HUES64 (cell line): ENCODE data around the gene GOLGA6D.
"Not testable (repeated sequence)": the region's sequence is repeated elsewhere in the genome, so short reads cannot be mapped to it uniquely, and the experiment has no call there.

Experiments
- H3K27ac ChIP-seq: 2 replicates; pipeline ENCODE4 v1.7.0; 2013; ENCODE audit warnings: low read depth, low read length, inconsistent platforms
- H3K27me3 ChIP-seq: 2 replicates; pipeline ENCODE4 v1.6.1; 2013; ENCODE audit warnings: mild to moderate bottlenecking, low read length; ENCODE audit not compliant: insufficient read depth
- H3K36me3 ChIP-seq: 2 replicates; pipeline ENCODE4 v1.6.1; 2013; ENCODE audit warnings: mild to moderate bottlenecking, low read length; ENCODE audit not compliant: insufficient read depth
- H3K4me1 ChIP-seq: 2 replicates; pipeline ENCODE4 v1.6.1; 2013; ENCODE audit warnings: mild to moderate bottlenecking, low read length, moderate library complexity; ENCODE audit not compliant: insufficient read depth
- H3K4me3 ChIP-seq: 2 replicates; pipeline ENCODE4 v1.5.1; 2013; ENCODE audit warnings: mild to moderate bottlenecking, low read length, moderate library complexity
- H3K9ac ChIP-seq: 2 replicates; pipeline ENCODE4 v1.6.1; 2013; ENCODE audit warnings: mild to moderate bottlenecking, low read depth, low read length
- H3K9me3 ChIP-seq: 2 replicates; pipeline ENCODE4 v1.6.1; 2013; ENCODE audit warnings: low read depth, low read length; ENCODE audit not compliant: insufficient read depth
- WGBS: fragments of 150-250, 120-280 bp; methylation state at CpG from one replicate; pipeline ENCODE4 v1.1.7; 2013; ENCODE audit warnings: missing lambda C conversion rate; 5-methylcytosine and 5-hydroxymethylcytosine counted together

The GOLGA6D gene

GRCh38 chr15:75314552-75315290 lies 32.1 kb downstream of the GOLGA6D start:
- WGBS, result 87% methylated on average over 5 of the region's 5 CpGs
- no peak overlapping the region for H3K4me3 ChIP-seq
- H3K36me3 ChIP-seq, result no peaks in the 10 kb centered on the region
- no peaks in the 10 kb centered on the region for H3K9me3 ChIP-seq
- H3K27me3 ChIP-seq, result 0 out of 2 replicates have a peak, but pooled peaks cover 2% of the 10 kb centered on the region
- H3K4me1 ChIP-seq, result no peaks in the 10 kb centered on the region
- no peak overlapping the region for H3K27ac ChIP-seq
- H3K9ac ChIP-seq, result no peak overlapping the region

GRCh38 chr15:75319231-75319897 lies 36.7 kb downstream of the GOLGA6D start:
- H3K4me3 ChIP-seq, H3K27me3 ChIP-seq, H3K36me3 ChIP-seq, H3K4me1 ChIP-seq, H3K27ac ChIP-seq, H3K9me3 ChIP-seq, H3K9ac ChIP-seq: not testable (repeated sequence)
- 94% methylated on average over 5 of the region's 5 CpGs for WGBS

GRCh38 chr15:75321711-75322110 lies 39.1 kb downstream of the GOLGA6D start:
- WGBS, result 91% methylated on average over 6 of the region's 6 CpGs
- no peaks in the 10 kb centered on the region for H3K9me3 ChIP-seq
- no peak overlapping the region for H3K4me3 ChIP-seq
- H3K4me1 ChIP-seq, result no peaks in the 10 kb centered on the region
- no peaks in the 10 kb centered on the region; the same call in 1 of the 2 replicates for H3K27me3 ChIP-seq
- H3K36me3 ChIP-seq, result no peaks in the 10 kb centered on the region
- no peak overlapping the region for H3K27ac ChIP-seq
- no peak overlapping the region for H3K9ac ChIP-seq

- Histone ChIP-seq H3K9me3 (no peaks in the 10 kb centered on the region), H3K9ac (no peak overlapping the region), H3K4me1 (no peaks in the 10 kb centered on the region), H3K27me3 (no peaks in the 10 kb centered on the region; the same call in 1 of the 2 replicates), H3K27ac (no peak overlapping the region), H3K4me3 (no peak overlapping the region), H3K36me3 (no peaks in the 10 kb centered on the region)
- WGBS, result 100% methylated on average over 3 of the region's 4 CpGs
Observed at GRCh38 chr15:75325922-75326321, 43.3 kb downstream of the GOLGA6D start.

- no peak overlapping the region for H3K9ac ChIP-seq
- no peaks in the 10 kb centered on the region for H3K9me3 ChIP-seq
- WGBS, result 89% methylated on average over 4 of the region's 4 CpGs
- no peak overlapping the region for H3K27ac ChIP-seq
- no peaks in the 10 kb centered on the region for H3K4me1 ChIP-seq
- no peaks in the 10 kb centered on the region for H3K36me3 ChIP-seq
- H3K4me3 ChIP-seq, result no peak overlapping the region
- H3K27me3 ChIP-seq, result no peaks in the 10 kb centered on the region
Observed at GRCh38 chr15:75327005-75327404, 44.4 kb downstream of the GOLGA6D start.

GRCh38 chr15:75327491-75327890 lies 44.9 kb downstream of the GOLGA6D start:
- Histone ChIP-seq H3K27ac (no peak overlapping the region), H3K9ac (no peak overlapping the region), H3K27me3 (no peaks in the 10 kb centered on the region), H3K4me1 (no peaks in the 10 kb centered on the region), H3K4me3 (no peak overlapping the region), H3K9me3 (no peaks in the 10 kb centered on the region), H3K36me3 (no peaks in the 10 kb centered on the region)
- 95% methylated on average over 3 of the region's 3 CpGs for WGBS

GRCh38 chr15:75328493-75329314 lies 46.1 kb downstream of the GOLGA6D start:
- 89% methylated on average over 10 of the region's 10 CpGs for WGBS
- Histone ChIP-seq H3K27ac (no peak overlapping the region), H3K27me3 (no peaks in the 10 kb centered on the region), H3K4me1 (no peaks in the 10 kb centered on the region), H3K4me3 (no peak overlapping the region), H3K9me3 (no peaks in the 10 kb centered on the region), H3K9ac (no peak overlapping the region), H3K36me3 (no peaks in the 10 kb centered on the region)

- WGBS, result 97% methylated on average over 2 of the region's 2 CpGs
- no peaks in the 10 kb centered on the region for H3K4me1 ChIP-seq
Observed at GRCh38 chr15:75329571-75329970, 46.9 kb downstream of the GOLGA6D start.

GRCh38 chr15:75332093-75332492 lies 49.5 kb downstream of the GOLGA6D start:
- H3K27me3 ChIP-seq, H3K9me3 ChIP-seq, H3K27ac ChIP-seq, H3K4me3 ChIP-seq, H3K9ac ChIP-seq, H3K4me1 ChIP-seq, H3K36me3 ChIP-seq: not testable (repeated sequence)
- WGBS, result 86% methylated on average over 7 of the region's 7 CpGs

More at GRCh38 chr15:75329571-75329970, 46.9 kb downstream of the GOLGA6D start:
- Histone ChIP-seq H3K36me3 (no peaks in the 10 kb centered on the region), H3K27ac (no peak overlapping the region), H3K9me3 (no peaks in the 10 kb centered on the region), H3K4me3 (no peak overlapping the region), H3K27me3 (no peaks in the 10 kb centered on the region), H3K9ac (no peak overlapping the region)

GRCh38 chr15:75333654-75334419 lies 51.2 kb downstream of the GOLGA6D start:
- H3K36me3 ChIP-seq, H3K9me3 ChIP-seq, H3K4me3 ChIP-seq, H3K27ac ChIP-seq, H3K4me1 ChIP-seq, H3K9ac ChIP-seq, H3K27me3 ChIP-seq: not testable (repeated sequence)
- 90% methylated on average over 14 of the region's 15 CpGs for WGBS
